K562 (cell line): ENCODE data around the gene SKAP1. TPM values are rescaled to one million over a fixed set of nuclear protein-coding genes. Genes with fewer than 3 reads are reported as not detected.

Experiments
- FOXA1 ChIP-seq: fragments of 450-650 bp; IDR thresholded peaks from 2 replicates; pipeline ENCODE4 v1.6.1; 2016; ENCODE audit warnings: mild to moderate bottlenecking, borderline replicate concordance
- MED1 ChIP-seq: sonication (generic); formaldehyde crosslinking; IDR thresholded peaks from 2 replicates; pipeline ENCODE4 v1.8.1; 2023; ENCODE audit warnings: missing genetic modification reagents, borderline replicate concordance
- SAFB2 ChIP-seq: fragments of 200-400 bp; formaldehyde crosslinking; IDR thresholded peaks from 2 replicates; pipeline ENCODE4 v1.6.1; 2018; ENCODE audit warnings: borderline replicate concordance, low read length, low read depth, moderate library complexity; ENCODE audit not compliant: severe bottlenecking
- STAT5B ChIP-seq: fragments of 250-450 bp; sonication (Bioruptor Pico); IDR thresholded peaks from 2 replicates; pipeline ENCODE4 v1.8.0; 2021; ENCODE audit warnings: mild to moderate bottlenecking, inconsistent platforms
- polyA plus RNA-seq, 8 experiments: library from polyadenylated mRNA; depleted of rRNA in 4 of 8; stranded (reverse) in 5 of 8; unstranded in 3 of 8; fragments of >200 nt; fragmentation: Nextera tagmentation in 2 of 8; fragmentation: Illumina TruSeq in 1 of 8; extraction: Ambion mirVana in 2 of 8; extraction: Trizol in 1 of 8; gene quantifications; 2 replicates each; pipeline versions ENCODE4 v1.2.1 to v1.2.3, GENCODE V29; 2011 to 2014; ENCODE audit warnings: inconsistent platforms in 1 of 8, missing spikeins in 1 of 8
- total RNA-seq, 7 experiments: library from RNA; depleted of rRNA in 6 of 7; stranded (reverse); fragments of >200 nt in 6 of 7; fragmentation: Illumina TruSeq in 2 of 7; extraction: Trizol in 2 of 7; gene quantifications; 2 replicates each; pipeline versions ENCODE4 v1.2.1 to v1.2.3, GENCODE V29; 2011 to 2021; ENCODE audit warnings: low replicate concordance in 1 of 7
- TF ChIP-seq, protein P1 (sequence below): fragments of 200-600 bp; sonication (generic); IDR thresholded peaks from one replicate; pipeline ENCODE4 v1.6.1; 2012; ENCODE audit warnings: mild to moderate bottlenecking, low read depth, low read length, inconsistent platforms
- TF ChIP-seq, protein P2 (sequence below), 2 experiments: fragments of 450-650 bp in 1 of 2; IDR thresholded peaks; 2 replicates each; pipeline ENCODE4 v1.6.1; 2011 to 2017; ENCODE audit warnings: low read depth in 2 of 2, antibody characterized with exemption in 1 of 2, borderline replicate concordance in 1 of 2, low read length in 1 of 2, mild to moderate bottlenecking in 1 of 2, mixed read lengths in 1 of 2; ENCODE audit not compliant: control insufficient read depth in 1 of 2
- TF ChIP-seq, protein P3 (sequence below): sonication (generic); formaldehyde crosslinking; IDR thresholded peaks from 2 replicates; pipeline ENCODE4 v1.8.0; 2023; ENCODE audit warnings: missing genetic modification reagents, mild to moderate bottlenecking, borderline replicate concordance

SKAP1 gene
- total and polyA plus RNA-seq, 9 of the 15 experiments (the other 6 are each of a cell fraction or from before 2014, with no cell fraction given), result 0.06 to 0.80 (median 0.10) TPM; not detected in 4

DNA sequence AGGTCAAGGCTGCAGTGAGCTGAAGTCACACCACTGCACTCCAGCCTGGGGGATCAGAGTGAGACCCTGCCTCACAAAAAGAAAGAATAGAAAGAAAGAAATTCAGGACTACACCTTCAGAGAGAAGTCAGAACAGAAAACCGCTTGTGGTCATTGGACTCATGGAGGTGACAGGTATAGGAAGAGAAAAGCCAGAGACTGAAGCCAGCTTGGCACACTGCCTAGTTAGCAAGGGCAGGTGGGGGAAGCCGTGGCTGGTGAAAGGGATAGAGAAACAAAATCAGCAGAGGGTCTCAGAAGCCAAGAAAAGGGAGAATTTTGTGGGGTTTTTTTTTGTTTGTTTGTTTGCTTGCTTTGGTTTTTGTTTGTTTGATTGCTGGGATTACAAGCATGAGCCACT, 32.9 kb upstream of the SKAP1 start (continued):
- TF ChIP-seq, protein P1, sequence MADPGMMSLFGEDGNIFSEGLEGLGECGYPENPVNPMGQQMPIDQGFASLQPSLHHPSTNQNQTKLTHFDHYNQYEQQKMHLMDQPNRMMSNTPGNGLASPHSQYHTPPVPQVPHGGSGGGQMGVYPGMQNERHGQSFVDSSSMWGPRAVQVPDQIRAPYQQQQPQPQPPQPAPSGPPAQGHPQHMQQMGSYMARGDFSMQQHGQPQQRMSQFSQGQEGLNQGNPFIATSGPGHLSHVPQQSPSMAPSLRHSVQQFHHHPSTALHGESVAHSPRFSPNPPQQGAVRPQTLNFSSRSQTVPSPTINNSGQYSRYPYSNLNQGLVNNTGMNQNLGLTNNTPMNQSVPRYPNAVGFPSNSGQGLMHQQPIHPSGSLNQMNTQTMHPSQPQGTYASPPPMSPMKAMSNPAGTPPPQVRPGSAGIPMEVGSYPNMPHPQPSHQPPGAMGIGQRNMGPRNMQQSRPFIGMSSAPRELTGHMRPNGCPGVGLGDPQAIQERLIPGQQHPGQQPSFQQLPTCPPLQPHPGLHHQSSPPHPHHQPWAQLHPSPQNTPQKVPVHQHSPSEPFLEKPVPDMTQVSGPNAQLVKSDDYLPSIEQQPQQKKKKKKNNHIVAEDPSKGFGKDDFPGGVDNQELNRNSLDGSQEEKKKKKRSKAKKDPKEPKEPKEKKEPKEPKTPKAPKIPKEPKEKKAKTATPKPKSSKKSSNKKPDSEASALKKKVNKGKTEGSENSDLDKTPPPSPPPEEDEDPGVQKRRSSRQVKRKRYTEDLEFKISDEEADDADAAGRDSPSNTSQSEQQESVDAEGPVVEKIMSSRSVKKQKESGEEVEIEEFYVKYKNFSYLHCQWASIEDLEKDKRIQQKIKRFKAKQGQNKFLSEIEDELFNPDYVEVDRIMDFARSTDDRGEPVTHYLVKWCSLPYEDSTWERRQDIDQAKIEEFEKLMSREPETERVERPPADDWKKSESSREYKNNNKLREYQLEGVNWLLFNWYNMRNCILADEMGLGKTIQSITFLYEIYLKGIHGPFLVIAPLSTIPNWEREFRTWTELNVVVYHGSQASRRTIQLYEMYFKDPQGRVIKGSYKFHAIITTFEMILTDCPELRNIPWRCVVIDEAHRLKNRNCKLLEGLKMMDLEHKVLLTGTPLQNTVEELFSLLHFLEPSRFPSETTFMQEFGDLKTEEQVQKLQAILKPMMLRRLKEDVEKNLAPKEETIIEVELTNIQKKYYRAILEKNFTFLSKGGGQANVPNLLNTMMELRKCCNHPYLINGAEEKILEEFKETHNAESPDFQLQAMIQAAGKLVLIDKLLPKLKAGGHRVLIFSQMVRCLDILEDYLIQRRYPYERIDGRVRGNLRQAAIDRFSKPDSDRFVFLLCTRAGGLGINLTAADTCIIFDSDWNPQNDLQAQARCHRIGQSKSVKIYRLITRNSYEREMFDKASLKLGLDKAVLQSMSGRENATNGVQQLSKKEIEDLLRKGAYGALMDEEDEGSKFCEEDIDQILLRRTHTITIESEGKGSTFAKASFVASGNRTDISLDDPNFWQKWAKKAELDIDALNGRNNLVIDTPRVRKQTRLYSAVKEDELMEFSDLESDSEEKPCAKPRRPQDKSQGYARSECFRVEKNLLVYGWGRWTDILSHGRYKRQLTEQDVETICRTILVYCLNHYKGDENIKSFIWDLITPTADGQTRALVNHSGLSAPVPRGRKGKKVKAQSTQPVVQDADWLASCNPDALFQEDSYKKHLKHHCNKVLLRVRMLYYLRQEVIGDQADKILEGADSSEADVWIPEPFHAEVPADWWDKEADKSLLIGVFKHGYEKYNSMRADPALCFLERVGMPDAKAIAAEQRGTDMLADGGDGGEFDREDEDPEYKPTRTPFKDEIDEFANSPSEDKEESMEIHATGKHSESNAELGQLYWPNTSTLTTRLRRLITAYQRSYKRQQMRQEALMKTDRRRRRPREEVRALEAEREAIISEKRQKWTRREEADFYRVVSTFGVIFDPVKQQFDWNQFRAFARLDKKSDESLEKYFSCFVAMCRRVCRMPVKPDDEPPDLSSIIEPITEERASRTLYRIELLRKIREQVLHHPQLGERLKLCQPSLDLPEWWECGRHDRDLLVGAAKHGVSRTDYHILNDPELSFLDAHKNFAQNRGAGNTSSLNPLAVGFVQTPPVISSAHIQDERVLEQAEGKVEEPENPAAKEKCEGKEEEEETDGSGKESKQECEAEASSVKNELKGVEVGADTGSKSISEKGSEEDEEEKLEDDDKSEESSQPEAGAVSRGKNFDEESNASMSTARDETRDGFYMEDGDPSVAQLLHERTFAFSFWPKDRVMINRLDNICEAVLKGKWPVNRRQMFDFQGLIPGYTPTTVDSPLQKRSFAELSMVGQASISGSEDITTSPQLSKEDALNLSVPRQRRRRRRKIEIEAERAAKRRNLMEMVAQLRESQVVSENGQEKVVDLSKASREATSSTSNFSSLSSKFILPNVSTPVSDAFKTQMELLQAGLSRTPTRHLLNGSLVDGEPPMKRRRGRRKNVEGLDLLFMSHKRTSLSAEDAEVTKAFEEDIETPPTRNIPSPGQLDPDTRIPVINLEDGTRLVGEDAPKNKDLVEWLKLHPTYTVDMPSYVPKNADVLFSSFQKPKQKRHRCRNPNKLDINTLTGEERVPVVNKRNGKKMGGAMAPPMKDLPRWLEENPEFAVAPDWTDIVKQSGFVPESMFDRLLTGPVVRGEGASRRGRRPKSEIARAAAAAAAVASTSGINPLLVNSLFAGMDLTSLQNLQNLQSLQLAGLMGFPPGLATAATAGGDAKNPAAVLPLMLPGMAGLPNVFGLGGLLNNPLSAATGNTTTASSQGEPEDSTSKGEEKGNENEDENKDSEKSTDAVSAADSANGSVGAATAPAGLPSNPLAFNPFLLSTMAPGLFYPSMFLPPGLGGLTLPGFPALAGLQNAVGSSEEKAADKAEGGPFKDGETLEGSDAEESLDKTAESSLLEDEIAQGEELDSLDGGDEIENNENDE, result no peak
- TF ChIP-seq MED1 (CRISPR knock-in tag) (no peak), SAFB2 (no peak), STAT5B (CRISPR knock-in tag) (no peak), FOXA1 (no peak)
- TF ChIP-seq, protein P2, sequence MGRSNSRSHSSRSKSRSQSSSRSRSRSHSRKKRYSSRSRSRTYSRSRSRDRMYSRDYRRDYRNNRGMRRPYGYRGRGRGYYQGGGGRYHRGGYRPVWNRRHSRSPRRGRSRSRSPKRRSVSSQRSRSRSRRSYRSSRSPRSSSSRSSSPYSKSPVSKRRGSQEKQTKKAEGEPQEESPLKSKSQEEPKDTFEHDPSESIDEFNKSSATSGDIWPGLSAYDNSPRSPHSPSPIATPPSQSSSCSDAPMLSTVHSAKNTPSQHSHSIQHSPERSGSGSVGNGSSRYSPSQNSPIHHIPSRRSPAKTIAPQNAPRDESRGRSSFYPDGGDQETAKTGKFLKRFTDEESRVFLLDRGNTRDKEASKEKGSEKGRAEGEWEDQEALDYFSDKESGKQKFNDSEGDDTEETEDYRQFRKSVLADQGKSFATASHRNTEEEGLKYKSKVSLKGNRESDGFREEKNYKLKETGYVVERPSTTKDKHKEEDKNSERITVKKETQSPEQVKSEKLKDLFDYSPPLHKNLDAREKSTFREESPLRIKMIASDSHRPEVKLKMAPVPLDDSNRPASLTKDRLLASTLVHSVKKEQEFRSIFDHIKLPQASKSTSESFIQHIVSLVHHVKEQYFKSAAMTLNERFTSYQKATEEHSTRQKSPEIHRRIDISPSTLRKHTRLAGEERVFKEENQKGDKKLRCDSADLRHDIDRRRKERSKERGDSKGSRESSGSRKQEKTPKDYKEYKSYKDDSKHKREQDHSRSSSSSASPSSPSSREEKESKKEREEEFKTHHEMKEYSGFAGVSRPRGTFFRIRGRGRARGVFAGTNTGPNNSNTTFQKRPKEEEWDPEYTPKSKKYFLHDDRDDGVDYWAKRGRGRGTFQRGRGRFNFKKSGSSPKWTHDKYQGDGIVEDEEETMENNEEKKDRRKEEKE (IDR thresholded peaks at IDR 0.05; ENCODE audit: borderline replicate concordance in 1 of 2, control insufficient read depth in 1 of 2, low read depth in 2 of 2, low read length in 1 of 2), result no peak
- TF ChIP-seq, protein P3, sequence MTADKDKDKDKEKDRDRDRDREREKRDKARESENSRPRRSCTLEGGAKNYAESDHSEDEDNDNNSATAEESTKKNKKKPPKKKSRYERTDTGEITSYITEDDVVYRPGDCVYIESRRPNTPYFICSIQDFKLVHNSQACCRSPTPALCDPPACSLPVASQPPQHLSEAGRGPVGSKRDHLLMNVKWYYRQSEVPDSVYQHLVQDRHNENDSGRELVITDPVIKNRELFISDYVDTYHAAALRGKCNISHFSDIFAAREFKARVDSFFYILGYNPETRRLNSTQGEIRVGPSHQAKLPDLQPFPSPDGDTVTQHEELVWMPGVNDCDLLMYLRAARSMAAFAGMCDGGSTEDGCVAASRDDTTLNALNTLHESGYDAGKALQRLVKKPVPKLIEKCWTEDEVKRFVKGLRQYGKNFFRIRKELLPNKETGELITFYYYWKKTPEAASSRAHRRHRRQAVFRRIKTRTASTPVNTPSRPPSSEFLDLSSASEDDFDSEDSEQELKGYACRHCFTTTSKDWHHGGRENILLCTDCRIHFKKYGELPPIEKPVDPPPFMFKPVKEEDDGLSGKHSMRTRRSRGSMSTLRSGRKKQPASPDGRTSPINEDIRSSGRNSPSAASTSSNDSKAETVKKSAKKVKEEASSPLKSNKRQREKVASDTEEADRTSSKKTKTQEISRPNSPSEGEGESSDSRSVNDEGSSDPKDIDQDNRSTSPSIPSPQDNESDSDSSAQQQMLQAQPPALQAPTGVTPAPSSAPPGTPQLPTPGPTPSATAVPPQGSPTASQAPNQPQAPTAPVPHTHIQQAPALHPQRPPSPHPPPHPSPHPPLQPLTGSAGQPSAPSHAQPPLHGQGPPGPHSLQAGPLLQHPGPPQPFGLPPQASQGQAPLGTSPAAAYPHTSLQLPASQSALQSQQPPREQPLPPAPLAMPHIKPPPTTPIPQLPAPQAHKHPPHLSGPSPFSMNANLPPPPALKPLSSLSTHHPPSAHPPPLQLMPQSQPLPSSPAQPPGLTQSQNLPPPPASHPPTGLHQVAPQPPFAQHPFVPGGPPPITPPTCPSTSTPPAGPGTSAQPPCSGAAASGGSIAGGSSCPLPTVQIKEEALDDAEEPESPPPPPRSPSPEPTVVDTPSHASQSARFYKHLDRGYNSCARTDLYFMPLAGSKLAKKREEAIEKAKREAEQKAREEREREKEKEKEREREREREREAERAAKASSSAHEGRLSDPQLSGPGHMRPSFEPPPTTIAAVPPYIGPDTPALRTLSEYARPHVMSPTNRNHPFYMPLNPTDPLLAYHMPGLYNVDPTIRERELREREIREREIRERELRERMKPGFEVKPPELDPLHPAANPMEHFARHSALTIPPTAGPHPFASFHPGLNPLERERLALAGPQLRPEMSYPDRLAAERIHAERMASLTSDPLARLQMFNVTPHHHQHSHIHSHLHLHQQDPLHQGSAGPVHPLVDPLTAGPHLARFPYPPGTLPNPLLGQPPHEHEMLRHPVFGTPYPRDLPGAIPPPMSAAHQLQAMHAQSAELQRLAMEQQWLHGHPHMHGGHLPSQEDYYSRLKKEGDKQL (CRISPR knock-in tag), result no peak
